HG03432 (cell line): ENCODE data around the gene CD38.
"Not testable (repeated sequence)": the region's sequence is repeated elsewhere in the genome, so short reads cannot be mapped to it uniquely, and the experiment has no call there.

Source experiments
- ATAC-seq: cut with Tn5 transposase; IDR thresholded peaks from one replicate; pipeline ENCODE4 v1.9.1; 2021; ENCODE audit warnings: mild to moderate bottlenecking, moderate library complexity; ENCODE audit not compliant: unreplicated experiment

Gene CD38

DNA sequence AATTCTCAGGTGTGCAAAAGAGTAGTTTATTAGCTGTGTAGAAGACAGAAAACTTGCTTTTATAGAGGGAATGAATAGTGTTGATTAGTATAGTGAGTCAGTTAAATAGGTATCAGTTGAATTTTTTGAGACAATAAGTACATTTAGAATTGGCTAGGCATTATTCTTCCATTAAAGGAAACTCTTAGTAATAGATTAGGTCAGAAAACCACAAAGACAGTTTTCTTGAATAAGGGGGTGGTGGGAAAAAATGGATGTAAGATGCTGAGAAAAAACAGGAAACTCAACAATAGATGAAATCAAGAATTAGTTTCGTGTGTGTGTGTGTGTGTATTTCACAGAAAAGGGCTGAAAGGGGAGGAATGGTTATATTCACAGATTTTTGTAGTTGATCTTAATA is 16.8 kb downstream of the CD38 start:
- peak; percentile 70 for ATAC-seq

DNA sequence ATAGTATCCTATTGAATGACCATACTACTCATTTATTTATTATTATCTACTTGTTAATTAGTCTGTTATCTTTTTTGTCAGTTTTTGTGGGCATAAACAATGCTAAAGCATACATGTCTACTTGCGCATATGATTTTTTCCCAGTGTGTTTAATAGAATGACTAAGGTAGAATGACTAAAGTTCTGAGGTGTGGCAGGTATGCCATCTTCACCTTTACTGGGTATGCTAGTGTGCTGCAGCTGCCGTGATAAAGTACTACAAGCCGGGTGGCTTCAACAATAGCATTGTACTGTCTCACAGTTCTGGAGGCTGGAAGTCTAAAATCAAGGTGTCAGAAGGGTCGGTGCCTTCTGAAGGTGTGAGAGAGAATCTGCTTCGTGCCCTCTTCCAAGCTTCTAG is 19.2 kb downstream of the CD38 start:
- ATAC-seq, result no peak

DNA sequence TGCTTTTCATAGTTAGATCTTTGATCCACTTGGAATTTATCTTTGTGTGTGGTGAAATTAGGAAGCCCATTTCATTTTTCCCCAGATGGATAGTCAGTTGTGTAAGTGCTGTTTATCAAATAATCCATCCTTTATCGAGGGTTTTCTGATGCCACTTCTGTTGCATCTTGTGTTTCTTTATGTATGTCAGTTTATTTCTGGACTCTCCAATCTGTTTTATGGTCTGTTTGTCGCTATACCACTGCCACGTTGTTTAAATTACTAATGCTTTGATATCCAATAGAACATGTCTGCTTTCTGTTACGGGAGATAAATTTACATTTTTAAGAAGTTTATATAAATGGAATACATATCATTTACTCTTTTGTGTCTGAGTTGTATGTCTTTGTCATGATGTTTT is 21.0 kb downstream of the CD38 start:
- no peak for ATAC-seq

DNA sequence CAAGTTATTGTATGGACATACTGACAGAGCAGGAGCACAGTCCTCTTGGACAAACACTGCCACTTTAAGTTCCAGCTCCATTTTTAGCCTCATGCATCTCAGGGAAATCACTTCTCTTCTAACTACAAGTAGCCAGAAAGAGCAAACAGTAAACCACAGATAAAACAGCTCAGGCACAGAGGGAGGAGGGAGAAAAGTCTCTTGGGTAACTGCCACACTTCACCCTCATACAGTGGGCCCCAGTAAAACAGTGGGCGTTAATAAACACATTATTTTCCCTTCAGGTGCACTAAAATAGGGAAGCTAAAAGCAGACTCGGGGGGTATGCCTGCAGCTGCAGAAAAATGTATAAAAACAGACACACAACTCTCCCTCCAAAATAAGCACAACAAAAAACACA is 21.6 kb downstream of the CD38 start:
- ATAC-seq, result no peak

DNA sequence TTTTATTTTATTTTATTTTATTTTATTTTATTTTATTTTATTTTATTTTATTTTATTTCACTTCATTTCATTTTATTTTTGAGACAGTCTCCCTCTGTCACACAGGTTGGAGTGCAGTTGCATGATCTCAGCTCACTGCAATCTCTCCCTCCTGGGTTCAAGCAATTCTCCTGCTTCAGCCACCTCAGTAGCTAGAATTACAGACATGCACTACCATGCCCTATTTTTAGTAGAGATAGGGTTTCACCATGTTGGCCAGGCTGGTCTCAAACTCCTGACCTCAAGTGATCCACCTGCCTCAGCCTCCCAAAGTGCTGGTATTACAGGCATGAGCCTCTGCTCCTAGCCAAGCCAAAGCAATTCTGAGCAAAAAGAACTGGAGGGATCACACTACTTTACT is 24.4 kb downstream of the CD38 start:
- not testable (repeated sequence) for ATAC-seq

DNA sequence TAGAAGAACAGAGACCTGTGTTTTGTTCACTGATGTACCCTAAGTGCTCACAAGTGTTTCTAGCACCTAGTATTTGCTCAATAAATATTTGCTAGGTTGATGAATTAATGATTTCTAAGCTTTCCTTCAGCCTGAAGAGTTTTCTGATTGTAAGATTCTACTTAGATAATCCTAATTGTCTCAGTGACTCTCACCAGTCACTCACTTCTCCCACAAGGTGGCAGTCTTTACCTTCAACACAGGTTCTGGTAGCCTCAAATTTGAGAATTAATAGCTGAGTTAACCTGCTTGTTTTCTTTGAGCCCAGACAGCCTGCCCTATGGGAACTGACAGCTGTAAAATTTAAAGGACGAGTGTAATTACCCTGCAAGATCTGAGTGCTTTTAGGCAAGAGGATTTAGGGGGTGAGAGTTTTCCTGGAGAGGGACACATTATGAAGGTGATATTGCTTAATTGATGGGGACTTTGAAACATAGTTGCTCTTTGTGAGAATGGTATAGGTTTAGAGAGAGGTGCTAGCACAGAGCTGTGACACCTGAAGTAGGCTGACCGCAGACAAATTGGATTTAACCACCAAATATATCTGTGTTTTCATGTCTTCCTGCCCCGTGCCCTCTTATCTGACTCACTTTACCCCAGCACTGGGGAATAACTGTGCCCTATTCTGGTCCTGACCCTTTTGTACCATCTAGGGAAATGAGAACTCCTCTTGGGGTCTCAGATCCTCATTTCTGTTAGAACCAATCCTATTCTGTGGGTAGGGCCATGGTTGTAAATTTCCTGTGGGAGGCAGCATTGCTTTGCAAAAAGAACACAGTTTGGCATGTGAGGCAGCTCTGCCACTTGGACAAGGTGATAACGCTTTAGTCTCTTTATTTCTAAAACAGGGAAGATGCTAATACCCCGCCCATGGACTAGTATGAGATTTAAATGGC is 27.7 kb downstream of the CD38 start:
- ATAC-seq, result peak; percentile 49

DNA sequence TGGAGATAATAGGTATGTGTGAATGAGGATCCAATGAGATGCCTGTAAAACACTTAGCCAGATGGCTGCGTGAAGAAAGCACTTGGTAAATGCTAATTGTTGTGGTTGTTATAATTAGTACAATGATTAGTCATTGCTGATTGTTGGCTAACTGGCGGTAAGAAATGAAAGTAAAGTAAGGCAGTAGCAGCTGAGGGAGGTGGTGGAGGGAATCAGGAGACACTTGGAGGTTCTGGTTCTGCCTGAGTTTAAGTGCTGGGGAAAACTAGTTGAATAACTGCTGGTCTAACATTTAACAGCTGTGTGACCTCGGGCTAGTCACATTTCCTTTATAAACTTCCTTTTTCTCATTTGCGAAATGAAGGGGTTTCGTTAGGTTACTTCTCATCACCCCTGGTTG is 30.9 kb downstream of the CD38 start:
- ATAC-seq, result peak; percentile 83

DNA sequence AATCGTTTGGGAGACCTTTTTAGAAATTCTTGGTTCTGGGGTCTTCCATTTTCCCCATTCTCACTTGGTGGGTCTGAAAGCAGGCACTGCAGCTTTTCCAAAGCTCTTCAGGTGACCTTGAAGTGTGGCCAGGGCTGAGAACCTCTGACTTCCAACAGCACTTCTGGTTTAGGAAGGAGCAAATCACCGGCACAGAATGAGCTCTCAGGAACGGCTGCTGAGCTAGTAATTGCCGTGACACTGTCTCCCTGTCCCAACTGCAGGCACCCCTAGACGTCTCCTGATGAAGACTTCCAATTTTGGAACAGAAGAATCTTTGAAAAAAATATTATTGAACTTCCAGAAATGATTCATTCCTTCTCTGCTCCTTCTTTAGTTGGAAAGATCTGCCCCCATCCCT is 31.3 kb downstream of the CD38 start:
- ATAC-seq, result peak; percentile 18

DNA sequence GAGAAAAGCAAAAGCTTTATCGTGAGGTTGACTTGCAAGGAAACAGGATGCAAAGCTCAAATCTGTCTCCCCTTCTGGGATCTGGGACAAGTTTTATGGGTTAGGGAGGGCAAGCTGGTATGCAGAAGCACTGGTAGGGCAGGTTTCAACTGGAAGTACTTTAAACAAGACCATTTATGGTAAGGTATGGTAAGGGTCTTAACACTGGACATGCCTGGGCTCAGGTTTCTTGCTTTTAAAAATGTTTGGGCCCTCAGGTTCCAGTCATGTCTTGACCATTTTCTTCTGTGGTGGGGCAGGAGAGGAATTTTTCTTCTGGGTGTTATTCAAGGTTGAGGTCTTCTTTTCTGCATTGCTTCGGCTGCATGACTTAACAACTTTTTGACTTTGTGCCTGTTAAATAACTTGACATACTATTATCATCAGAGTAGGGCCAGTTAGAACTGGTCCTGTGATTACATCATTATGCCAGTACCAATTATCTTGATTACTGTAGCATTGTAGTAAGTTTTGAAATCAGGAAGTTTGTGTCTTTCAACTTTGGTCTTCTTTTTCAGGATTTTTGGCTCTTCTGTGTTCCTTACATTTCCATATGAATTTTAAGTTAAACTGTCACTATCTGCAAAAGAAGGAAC is 33.7 kb downstream of the CD38 start:
- no peak for ATAC-seq

DNA sequence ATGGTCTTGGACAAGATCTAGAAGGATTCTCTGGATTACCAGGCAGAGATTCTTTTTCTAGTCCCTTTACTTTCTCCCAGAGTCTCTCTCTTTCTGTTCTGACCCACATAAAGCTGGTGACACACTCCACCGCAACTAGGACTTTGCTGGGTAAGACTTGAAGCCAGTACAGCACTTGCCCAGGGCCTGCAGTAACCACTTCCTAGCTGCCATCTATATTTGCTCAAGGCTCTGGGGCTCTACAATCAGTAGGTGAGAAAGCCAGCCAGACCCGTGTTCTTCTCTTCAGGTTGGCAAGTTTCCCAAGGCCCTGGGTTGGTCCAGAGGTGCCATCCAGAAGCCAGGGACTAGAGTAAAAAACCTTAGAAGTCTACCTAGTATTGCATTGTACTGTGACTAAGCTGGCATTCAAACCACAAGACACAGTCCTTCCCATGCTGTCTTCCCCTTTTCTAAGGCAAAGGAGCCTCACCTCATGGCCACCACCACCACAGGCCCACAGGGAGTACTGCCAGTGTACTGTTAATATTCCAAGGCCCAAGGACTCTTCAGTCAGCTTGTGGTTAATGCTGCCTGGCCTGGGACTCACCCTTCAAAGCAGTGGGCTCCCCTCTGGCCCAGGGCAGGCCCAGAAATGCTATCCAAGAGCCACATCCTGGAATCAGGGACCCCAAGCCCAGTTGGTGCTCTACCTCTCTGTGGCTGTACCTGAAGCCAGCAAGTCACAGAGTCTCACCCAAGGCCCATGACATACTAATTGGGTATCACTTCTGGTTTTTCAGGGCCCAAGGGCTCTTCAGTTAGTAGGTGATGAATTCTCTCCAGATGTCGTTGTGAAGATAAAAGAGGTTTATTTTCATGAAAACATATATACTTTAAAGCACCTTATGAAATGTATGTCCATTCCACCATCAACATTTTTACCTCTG is 54.7 kb downstream of the CD38 start:
- peak; percentile 72 for ATAC-seq

DNA sequence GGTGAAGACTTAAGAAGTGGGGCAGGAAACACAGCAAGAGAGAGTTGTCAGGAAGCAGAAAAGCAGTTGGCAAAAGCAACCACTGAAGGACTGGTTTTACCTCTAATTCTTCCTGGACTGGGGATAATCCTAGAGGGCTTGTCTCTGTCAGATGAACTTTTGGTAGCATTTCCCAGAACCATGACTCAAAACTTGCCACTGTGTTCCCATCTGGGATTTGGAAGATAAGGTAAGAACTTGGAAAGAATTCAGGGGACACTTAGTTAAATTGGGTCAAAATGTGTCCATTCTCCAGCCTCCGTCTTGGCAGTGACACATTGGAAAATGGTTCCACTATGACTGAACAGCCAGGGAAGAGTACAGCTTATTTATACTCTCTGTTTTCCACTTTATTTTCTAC is 55.7 kb downstream of the CD38 start:
- ATAC-seq, result no peak

DNA sequence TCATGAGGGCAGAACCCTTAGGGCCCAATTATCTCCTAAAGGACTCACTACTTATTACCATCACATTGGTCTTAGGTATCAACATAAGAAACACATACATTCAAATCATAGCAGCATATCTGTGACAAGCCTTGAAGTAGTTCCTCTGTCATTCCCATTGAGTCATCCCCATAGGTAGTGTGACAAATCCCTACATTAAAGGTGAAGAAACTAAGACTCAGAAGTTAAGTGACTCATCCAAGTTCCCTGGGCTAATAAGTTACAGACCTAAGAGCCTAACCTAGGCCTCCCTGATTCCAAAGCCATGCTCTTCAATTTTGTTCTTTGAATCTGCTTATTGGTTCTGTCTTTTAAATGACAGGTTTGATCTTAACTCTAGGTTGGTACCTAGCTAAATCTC is 58.2 kb downstream of the CD38 start:
- ATAC-seq, result no peak

DNA sequence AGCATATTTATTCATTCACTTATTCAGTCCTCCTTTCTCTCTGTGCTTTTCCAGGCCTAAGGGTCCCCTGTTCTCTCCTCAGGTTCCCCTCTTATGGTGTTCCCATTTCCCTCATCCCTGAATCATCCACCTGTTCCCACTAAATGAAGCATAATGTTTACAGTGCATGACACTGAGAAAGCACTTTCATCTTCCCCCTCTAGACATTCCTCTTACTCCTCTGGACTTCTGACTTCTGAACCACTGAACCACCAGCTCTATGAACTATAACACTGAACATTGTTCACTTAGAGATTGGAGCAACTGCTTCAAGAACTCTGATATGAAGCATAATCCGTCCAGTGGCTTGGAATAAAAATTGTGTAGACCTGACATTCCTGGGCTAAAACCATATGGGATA is 59.5 kb downstream of the CD38 start:
- ATAC-seq, result no peak

DNA sequence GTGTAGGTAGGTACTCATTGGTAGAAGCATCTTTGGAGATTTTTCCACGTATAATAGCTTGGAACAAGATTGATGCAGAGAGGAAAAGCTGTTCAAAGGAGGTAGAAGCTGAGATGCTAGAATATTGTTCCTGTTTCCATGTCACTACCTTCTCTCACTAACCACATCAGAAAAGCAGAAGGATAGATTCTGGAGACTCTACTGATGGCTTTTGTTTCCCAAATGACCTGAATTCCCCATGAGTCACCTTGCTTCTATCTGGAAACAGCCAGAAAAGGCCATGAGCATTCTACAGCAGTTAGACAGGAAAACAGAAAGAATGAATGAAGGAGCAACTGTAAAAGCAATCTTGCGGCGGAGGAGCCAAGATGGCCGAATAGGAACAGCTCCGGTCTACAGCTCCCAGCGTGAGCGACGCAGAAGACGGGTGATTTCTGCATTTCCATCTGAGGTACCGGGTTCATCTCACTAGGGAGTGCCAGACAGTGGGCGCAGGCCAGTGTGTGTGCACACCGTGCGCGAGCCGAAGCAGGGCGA is 63.1 kb downstream of the CD38 start:
- ATAC-seq, result not testable (repeated sequence)

DNA sequence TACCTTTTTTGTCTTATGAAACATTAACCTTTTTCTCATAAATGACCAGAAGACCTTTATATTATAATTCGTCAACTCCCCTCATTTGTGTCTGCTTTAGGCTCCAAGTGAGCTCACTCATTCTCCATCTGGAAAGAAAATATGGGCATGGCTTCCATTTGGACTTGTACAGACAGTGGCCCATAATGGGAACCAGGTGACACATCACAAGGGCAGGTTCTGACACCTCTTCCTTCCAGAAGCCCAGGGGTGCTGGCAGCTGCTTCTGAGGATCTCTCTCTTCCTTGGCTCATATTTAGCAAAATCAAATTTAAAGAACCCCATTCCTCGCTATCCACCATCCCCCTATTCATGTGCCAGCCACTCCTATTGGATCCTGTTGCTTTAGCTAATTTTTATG is 69.6 kb downstream of the CD38 start:
- no peak for ATAC-seq

DNA sequence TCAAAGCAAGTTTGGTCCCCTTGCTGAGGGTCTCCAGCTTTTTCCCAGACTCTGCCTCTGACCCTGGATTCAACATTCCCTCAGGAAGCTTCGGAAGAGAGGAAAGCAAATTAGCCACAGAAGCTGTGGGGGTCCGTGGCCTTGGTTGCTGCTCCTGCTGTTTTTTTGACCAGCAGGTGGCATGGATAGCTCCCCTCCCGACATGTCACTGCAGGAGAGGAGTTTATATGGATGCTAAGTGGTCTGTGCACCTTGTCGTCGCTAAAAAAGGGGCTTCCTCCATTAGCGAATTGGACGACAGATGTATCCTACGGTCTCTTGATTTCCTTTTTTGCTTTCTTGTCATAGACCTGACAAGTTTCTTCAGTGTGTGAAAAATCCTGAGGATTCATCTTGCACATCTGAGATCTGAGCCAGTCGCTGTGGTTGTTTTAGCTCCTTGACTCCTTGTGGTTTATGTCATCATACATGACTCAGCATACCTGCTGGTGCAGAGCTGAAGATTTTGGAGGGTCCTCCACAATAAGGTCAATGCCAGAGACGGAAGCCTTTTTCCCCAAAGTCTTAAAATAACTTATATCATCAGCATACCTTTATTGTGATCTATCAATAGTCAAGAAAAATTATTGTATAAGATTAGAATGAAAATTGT is 70.2 kb downstream of the CD38 start:
- no peak for ATAC-seq

DNA sequence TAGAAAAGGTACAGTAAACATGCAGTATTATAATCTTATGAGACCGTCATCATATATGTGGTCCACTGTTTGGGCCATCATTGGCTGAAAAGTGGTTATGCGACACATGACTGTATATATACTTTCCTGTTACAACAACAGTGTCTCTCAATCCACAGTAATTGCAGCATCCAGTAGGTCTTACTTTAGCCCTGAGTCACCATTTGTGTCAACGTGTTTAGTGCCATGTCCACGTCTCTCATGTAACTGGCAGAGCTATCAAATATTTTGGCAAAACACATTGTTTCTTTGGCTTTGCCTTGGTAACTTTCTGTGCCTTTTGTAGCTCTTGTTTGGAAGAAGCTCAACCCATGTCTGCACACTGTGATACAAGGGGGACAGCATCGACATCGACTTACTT is 73.8 kb downstream of the CD38 start:
- no peak for ATAC-seq

DNA sequence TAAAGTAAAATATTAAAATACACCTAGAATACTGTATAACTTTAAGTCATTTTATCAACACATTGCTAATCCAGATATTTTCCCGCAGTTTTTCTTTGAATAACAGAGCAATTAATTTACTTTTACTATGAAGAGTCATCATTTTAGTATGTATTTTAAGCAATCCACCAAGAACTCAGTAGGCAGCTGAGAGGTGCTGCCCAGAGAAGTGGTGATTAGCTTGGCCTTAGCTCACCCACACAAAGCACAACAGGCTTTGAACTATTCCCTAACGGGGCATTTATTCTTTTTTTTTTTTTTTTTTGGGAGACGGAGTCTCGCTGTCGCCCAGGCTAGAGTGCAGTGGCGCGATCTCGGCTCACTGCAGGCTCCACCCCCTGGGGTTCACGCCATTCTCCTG is 74.4 kb downstream of the CD38 start:
- ATAC-seq, result no peak

DNA sequence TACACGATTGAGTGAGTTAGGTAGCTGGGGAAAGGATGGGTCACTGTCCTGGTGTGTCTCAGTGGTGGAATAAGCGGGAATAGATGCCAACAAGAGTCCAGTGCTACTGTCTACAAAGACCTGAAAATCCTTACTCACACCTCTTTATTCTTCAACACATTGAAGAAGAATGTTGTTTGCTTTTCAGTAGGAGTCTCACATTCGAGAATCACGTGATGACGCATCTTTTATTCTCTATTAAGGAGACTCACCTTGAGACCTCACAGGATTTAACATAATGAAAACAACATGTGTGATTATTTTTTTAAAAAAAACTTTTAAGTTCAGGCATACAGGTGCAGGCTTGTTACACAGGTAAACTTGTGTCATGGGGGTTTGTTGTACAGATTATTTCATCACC is 75.2 kb downstream of the CD38 start:
- no peak for ATAC-seq

DNA sequence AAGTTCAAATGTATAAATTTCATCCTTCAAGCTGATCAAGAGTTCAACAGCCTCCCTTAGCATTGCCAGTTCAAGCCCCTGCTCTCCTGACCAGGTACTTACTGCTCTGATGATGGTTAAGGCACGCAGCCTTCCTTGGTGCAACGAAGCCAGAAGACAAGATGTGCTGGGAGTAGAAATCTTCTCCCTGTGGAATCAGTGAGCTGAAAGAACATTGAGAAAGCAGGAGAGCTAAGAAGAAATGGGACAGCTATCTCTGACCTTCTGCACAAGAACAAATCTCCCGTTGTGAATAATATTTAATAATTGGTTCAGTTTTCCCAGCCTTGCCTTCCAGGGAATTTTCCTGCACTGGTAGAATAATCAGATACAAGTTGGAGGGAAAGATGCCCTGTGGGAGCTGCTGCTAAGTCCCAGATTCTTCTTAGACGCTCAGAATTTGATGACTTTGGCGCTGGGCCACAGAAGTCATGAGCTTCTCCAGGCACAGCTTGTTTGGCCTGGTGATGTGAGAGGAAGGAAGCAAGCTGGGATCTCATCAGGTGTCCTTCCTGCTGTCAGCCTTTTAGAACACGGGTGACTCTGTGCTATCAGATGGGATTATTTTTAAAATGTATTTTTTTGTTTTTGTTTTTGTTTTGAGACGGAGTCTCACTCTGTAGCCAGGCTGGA is 77.8 kb downstream of the CD38 start:
- no peak for ATAC-seq
